Trophoblast cell (in vitro differentiated cells and primary cell): Measurements from ENCODE around the gene CACNA1C.

ENCODE experiments used
- DNase-seq, 2 donors: peaks; one replicate each; pipeline ENCODE4 v3.0.0-alpha.2; 2016
- H2AFZ ChIP-seq: 2 replicates; pipeline ENCODE4 v1.6.1; 2013; ENCODE audit warnings: low read length, moderate library complexity, mild to moderate bottlenecking; ENCODE audit not compliant: insufficient read depth, poor library complexity
- H2AK5ac ChIP-seq: 2 replicates; pipeline ENCODE4 v1.6.1; 2013; ENCODE audit warnings: mild to moderate bottlenecking, low read length
- H2BK120ac ChIP-seq: 2 replicates; pipeline ENCODE4 v1.6.1; 2013; ENCODE audit warnings: low read length, mild to moderate bottlenecking, moderate library complexity; ENCODE audit not compliant: insufficient read depth, poor library complexity
- H2BK12ac ChIP-seq: 2 replicates; pipeline ENCODE4 v1.6.1; 2013; ENCODE audit warnings: mild to moderate bottlenecking, low read length, moderate library complexity
- H2BK5ac ChIP-seq: 2 replicates; pipeline ENCODE4 v1.6.1; 2013; ENCODE audit warnings: low read length, low read depth, moderate library complexity, mild to moderate bottlenecking; ENCODE audit not compliant: poor library complexity
- H3K14ac ChIP-seq: 2 replicates; pipeline ENCODE4 v1.6.1; 2013; ENCODE audit warnings: mild to moderate bottlenecking, low read length
- H3K18ac ChIP-seq: 2 replicates; pipeline ENCODE4 v1.6.1; 2013; ENCODE audit warnings: mild to moderate bottlenecking, low read length
- H3K23ac ChIP-seq: 2 replicates; pipeline ENCODE4 v1.6.1; 2013; ENCODE audit warnings: low read length
- H3K27ac ChIP-seq: 2 replicates; pipeline ENCODE4 v1.5.1; 2013; ENCODE audit warnings: low read depth, mild to moderate bottlenecking, inconsistent platforms, low read length, moderate library complexity
- H3K27me3 ChIP-seq: 2 replicates; pipeline ENCODE4 v1.6.1; 2013; ENCODE audit warnings: inconsistent platforms, mild to moderate bottlenecking, low read length, moderate library complexity; ENCODE audit not compliant: insufficient read depth
- H3K36me3 ChIP-seq, 2 experiments: 1 replicate in 1 of 2; 2 replicates in 1 of 2; pipeline ENCODE4 v1.6.1; 2013; ENCODE audit warnings: low read length in 2 of 2, mild to moderate bottlenecking in 2 of 2, moderate library complexity in 1 of 2; ENCODE audit not compliant: insufficient read depth in 2 of 2, control insufficient read depth in 1 of 2
- H3K4ac ChIP-seq: 2 replicates; pipeline ENCODE4 v1.6.1; 2013; ENCODE audit warnings: low read depth, mild to moderate bottlenecking, low read length, moderate library complexity
- H3K4me1 ChIP-seq, 2 experiments: 1 replicate in 1 of 2; 2 replicates in 1 of 2; pipeline ENCODE4 v1.6.1; 2013; ENCODE audit warnings: low read length in 2 of 2, mild to moderate bottlenecking in 2 of 2, moderate library complexity in 1 of 2; ENCODE audit not compliant: insufficient read depth in 2 of 2, control insufficient read depth in 1 of 2
- H3K4me2 ChIP-seq: 2 replicates; pipeline ENCODE4 v1.6.1; 2013; ENCODE audit warnings: inconsistent platforms, mild to moderate bottlenecking, low read length, moderate library complexity
- H3K4me3 ChIP-seq: 2 replicates; pipeline ENCODE4 v1.5.1; 2013; ENCODE audit warnings: mild to moderate bottlenecking, low read depth, low read length, inconsistent platforms
- H3K79me1 ChIP-seq: one replicate; pipeline ENCODE4 v1.6.1; 2013; ENCODE audit warnings: low read length
- H3K79me2 ChIP-seq: 2 replicates; pipeline ENCODE4 v1.6.1; 2013; ENCODE audit warnings: low read length, mild to moderate bottlenecking; ENCODE audit not compliant: control insufficient read depth, insufficient read depth, poor library complexity
- H3K9ac ChIP-seq: 2 replicates; pipeline ENCODE4 v1.6.1; 2013; ENCODE audit warnings: mild to moderate bottlenecking, low read length
- H3K9me3 ChIP-seq: 2 replicates; pipeline ENCODE4 v1.6.1; 2013; ENCODE audit warnings: low read depth, mild to moderate bottlenecking, control low read depth, inconsistent platforms, low read length; ENCODE audit not compliant: insufficient read depth
- H4K12ac ChIP-seq: 2 replicates; pipeline ENCODE4 v1.6.1; 2013; ENCODE audit warnings: low read depth, mild to moderate bottlenecking, low read length, moderate library complexity
- H4K8ac ChIP-seq: 2 replicates; pipeline ENCODE4 v1.6.1; 2013; ENCODE audit warnings: low read depth, mild to moderate bottlenecking, low read length, moderate library complexity
- H4K91ac ChIP-seq: one replicate; pipeline ENCODE4 v1.6.1; 2013; ENCODE audit warnings: low read depth, mild to moderate bottlenecking, low read length, moderate library complexity
- WGBS: extraction: QIAGEN DNeasy Blood & Tissue Kit; methylation state at CpG from one replicate; pipeline ENCODE4 v1.1.7; 2013; ENCODE audit warnings: missing lambda C conversion rate; ENCODE audit not compliant: insufficient read length, insufficient coverage; ENCODE audit errors: extremely low coverage; 5-methylcytosine and 5-hydroxymethylcytosine counted together

CACNA1C gene

GRCh38 chr12:2317772-2318171 lies 265.0 kb downstream of the CACNA1C start:
- peaks cover 27 to 29% of the 10 kb centered on the region in 2 experiments for H3K4me1 ChIP-seq
- peak overlapping the region; percentile 21 for H2BK5ac ChIP-seq
- no peak for DNase-seq
- H3K4me3 ChIP-seq: no peak overlapping the region
- peaks cover 16% of the 10 kb centered on the region for H3K79me1 ChIP-seq
- H3K79me2 ChIP-seq: peaks cover 2% of the 10 kb centered on the region
- peak overlapping the region; percentile 18 for H2BK12ac ChIP-seq
- H3K14ac ChIP-seq: peak overlapping the region; percentile 28
- no peaks in the 10 kb centered on the region for H3K36me3 ChIP-seq
- H3K9me3 ChIP-seq: peaks cover 6% of the 10 kb centered on the region
- no peak overlapping the region for H3K4ac ChIP-seq
- H4K8ac ChIP-seq: no peak overlapping the region
- H3K27me3 ChIP-seq: no peaks in the 10 kb centered on the region
- no peak overlapping the region for H3K9ac ChIP-seq
- peak overlapping the region; percentile 40 for H3K27ac ChIP-seq
- H4K91ac ChIP-seq: peak overlapping the region; percentile 55
- H2AK5ac ChIP-seq: peak overlapping the region; percentile 19
- no peak overlapping the region for H3K18ac ChIP-seq
- H2BK120ac ChIP-seq: no peak overlapping the region
- WGBS: no CpG with 5 or more reads among the region's 11 CpGs
- no peak overlapping the region for H2AFZ ChIP-seq
- H3K23ac ChIP-seq: no peak overlapping the region
- no peak overlapping the region for H4K12ac ChIP-seq
- H3K4me2 ChIP-seq: no peak overlapping the region

- H3K4ac ChIP-seq: no peak overlapping the region
- no peak overlapping the region for H2BK5ac ChIP-seq
- WGBS: no CpG with 5 or more reads among the region's 8 CpGs
Observed at GRCh38 chr12:2318286-2318685, 265.5 kb downstream of the CACNA1C start.

GRCh38 chr12:2319136-2319535 lies 266.3 kb downstream of the CACNA1C start:
- H4K8ac ChIP-seq: no peak overlapping the region

More at GRCh38 chr12:2318286-2318685, 265.5 kb downstream of the CACNA1C start:
- Histone ChIP-seq H2AK5ac (peak overlapping the region; percentile 20), H3K36me3 (no peaks in the 10 kb centered on the region), H4K12ac (no peak overlapping the region), H4K91ac (peak overlapping the region; percentile 49), H3K79me1 (peaks cover 16% of the 10 kb centered on the region), H3K27ac (peak overlapping the region; percentile 40), H3K27me3 (no peaks in the 10 kb centered on the region), H3K4me2 (no peak overlapping the region), H4K8ac (no peak overlapping the region), H2BK12ac (peak overlapping the region; percentile 4), H3K9me3 (peaks cover 6% of the 10 kb centered on the region), H3K9ac (no peak overlapping the region), H3K79me2 (peaks cover 2% of the 10 kb centered on the region), H3K18ac (peak overlapping the region; percentile 16), H2BK120ac (peak overlapping the region; percentile 19), H3K4me1 (peaks cover 27 to 31% of the 10 kb centered on the region in 2 experiments), H3K4me3 (no peak overlapping the region), H3K23ac (no peak overlapping the region), H3K14ac (peak overlapping the region; percentile 5), H2AFZ (no peak overlapping the region)
- no peak for DNase-seq

GRCh38 chr12:2319737-2320506 lies 267.1 kb downstream of the CACNA1C start:
- H4K8ac ChIP-seq: no peak overlapping the region
- peak overlapping the region; percentile 64 for H4K91ac ChIP-seq
- peak overlapping the region; percentile 45 for H3K14ac ChIP-seq
- H2AFZ ChIP-seq: no peak overlapping the region
- WGBS: no CpG with 5 or more reads among the region's 6 CpGs
- peak overlapping the region; percentile 1 for H3K18ac ChIP-seq
- peak overlapping the region; percentile 10 for H2BK12ac ChIP-seq
- H3K79me2 ChIP-seq: peaks cover 2% of the 10 kb centered on the region
- no peak overlapping the region for H3K23ac ChIP-seq
- H3K9ac ChIP-seq: no peak overlapping the region
- H4K12ac ChIP-seq: no peak overlapping the region
- H3K4me2 ChIP-seq: no peak overlapping the region
- no peak overlapping the region for H3K4ac ChIP-seq
- H2BK120ac ChIP-seq: peak overlapping the region; percentile 35
- H2BK5ac ChIP-seq: peak overlapping the region; percentile 0
- no peaks in the 10 kb centered on the region for H3K36me3 ChIP-seq
- peaks cover 32 to 41% of the 10 kb centered on the region in 2 experiments for H3K4me1 ChIP-seq
- no peak overlapping the region for H2AK5ac ChIP-seq
- DNase-seq: no peak
- H3K4me3 ChIP-seq: no peak overlapping the region
- H3K79me1 ChIP-seq: peaks cover 16% of the 10 kb centered on the region
- no peaks in the 10 kb centered on the region for H3K27me3 ChIP-seq
- H3K27ac ChIP-seq: peak overlapping the region; percentile 30
- peaks cover 6% of the 10 kb centered on the region for H3K9me3 ChIP-seq

More at GRCh38 chr12:2319136-2319535, 266.3 kb downstream of the CACNA1C start:
- Histone ChIP-seq H3K9ac (no peak overlapping the region), H3K36me3 (no peaks in the 10 kb centered on the region), H3K27ac (peak overlapping the region; percentile 40), H2BK5ac (peak overlapping the region; percentile 32), H3K18ac (peak overlapping the region; percentile 55), H3K4ac (no peak overlapping the region), H3K23ac (no peak overlapping the region), H3K14ac (peak overlapping the region; percentile 34), H3K27me3 (no peaks in the 10 kb centered on the region), H2BK12ac (peak overlapping the region; percentile 4), H2AK5ac (peak overlapping the region; percentile 32), H3K4me3 (no peak overlapping the region), H2AFZ (no peak overlapping the region), H3K79me2 (peaks cover 2% of the 10 kb centered on the region), H3K9me3 (peaks cover 6% of the 10 kb centered on the region), H3K79me1 (peaks cover 16% of the 10 kb centered on the region), H3K4me2 (no peak overlapping the region), H2BK120ac (peak overlapping the region; percentile 12), H4K12ac (no peak overlapping the region), H3K4me1 (peaks cover 32 to 37% of the 10 kb centered on the region in 2 experiments), H4K91ac (peak overlapping the region; percentile 49)
- WGBS: no CpG with 5 or more reads among the region's 14 CpGs
- no peak for DNase-seq
